H1 (cell line): ENCODE measurements around the gene CCDC78. TPM values are rescaled to one million over a fixed set of nuclear protein-coding genes. Genes with fewer than 3 reads are reported as not detected.
A peak's percentile ranks its signal among the peaks of the same experiment; 100 is the strongest.

Experiments
- CTCF ChIA-PET: fragments of 300-600 bp; sonication (Branson Sonifier 250); formaldehyde crosslinking; loops from one replicate; lab custom pipeline; 2021; ENCODE audit not compliant: partially characterized antibody; lab: Charles Lee
- POLR2A ChIA-PET: fragments of 300-600 bp; sonication (Branson Sonifier 250); formaldehyde crosslinking; loops from one replicate; lab custom pipeline; 2021; ENCODE audit warnings: inconsistent platforms; ENCODE audit not compliant: partially characterized antibody; lab: Charles Lee
- DNase-seq, 2 experiments: peaks; one replicate each; pipeline versions ENCODE4 v3.0.0 to v3.0.0-alpha.2; 2010 to 2022; ENCODE audit warnings: low spot score in 2 of 2, low read depth in 1 of 2, mixed read lengths in 1 of 2
- FAIRE-seq: peaks from 2 replicates; lab custom pipeline; 2011; peaks lifted over from hg19 to GRCh38; lab: Jason Lieb, UNC
- H2AFZ ChIP-seq: 2 replicates; pipeline ENCODE4 v1.8.1; 2012; ENCODE audit warnings: low read length, inconsistent platforms
- H2AK5ac ChIP-seq: 2 replicates; pipeline ENCODE4 v1.6.1; 2013; ENCODE audit warnings: low read depth, low read length
- H2BK120ac ChIP-seq: replicated peaks from 2 replicates; pipeline ENCODE3; 2013; ENCODE audit warnings: low read depth, low read length, inconsistent platforms
- H2BK12ac ChIP-seq: 2 replicates; pipeline ENCODE4 v1.6.1; 2013; ENCODE audit warnings: low read depth, low read length
- H2BK15ac ChIP-seq: 2 replicates; pipeline ENCODE4 v1.6.1; 2013; ENCODE audit warnings: low read length
- H2BK20ac ChIP-seq: 2 replicates; pipeline ENCODE4 v1.6.1; 2013; ENCODE audit warnings: low read length
- H2BK5ac ChIP-seq: 2 replicates; pipeline ENCODE4 v1.6.1; 2013; ENCODE audit warnings: low read depth, low read length
- H3K14ac ChIP-seq: 2 replicates; pipeline ENCODE4 v1.6.1; 2013; ENCODE audit warnings: inconsistent platforms; ENCODE audit not compliant: insufficient read length
- H3K18ac ChIP-seq: 2 replicates; pipeline ENCODE4 v1.6.1; 2013; ENCODE audit warnings: low read length; ENCODE audit errors: extremely low read depth
- H3K23ac ChIP-seq: 2 replicates; pipeline ENCODE4 v1.6.1; 2013; ENCODE audit warnings: inconsistent platforms; ENCODE audit not compliant: insufficient read length
- H3K23me2 ChIP-seq: 2 replicates; pipeline ENCODE4 v1.6.1; 2013; ENCODE audit warnings: low read depth, low read length
- H3K27ac ChIP-seq: 2 replicates; pipeline ENCODE4 v1.6.1; 2011; ENCODE audit warnings: low read depth, low read length, inconsistent platforms
- H3K27me3 ChIP-seq, 4 experiments: replicated peaks in 1 of 4; 1 replicate in 1 of 4; 2 replicates in 3 of 4; pipeline versions ENCODE4 v1.6.1 to v1.8.1; 2011 to 2013; ENCODE audit warnings: low read length in 3 of 4, mild to moderate bottlenecking in 3 of 4, inconsistent platforms in 2 of 4, mixed read lengths in 2 of 4, moderate library complexity in 1 of 4; ENCODE audit not compliant: control insufficient read depth in 3 of 4, insufficient read depth in 3 of 4; ENCODE audit errors: extremely low read depth in 1 of 4
- H3K36me3 ChIP-seq, 4 experiments: 2 replicates each; pipeline versions ENCODE4 v1.6.1 to v1.8.1; 2011 to 2013; ENCODE audit warnings: mild to moderate bottlenecking in 4 of 4, low read length in 3 of 4, moderate library complexity in 2 of 4, control low read depth in 1 of 4, inconsistent platforms in 1 of 4; ENCODE audit not compliant: insufficient read depth in 4 of 4, control insufficient read depth in 2 of 4
- H3K4ac ChIP-seq: replicated peaks from 2 replicates; pipeline ENCODE3; 2013; ENCODE audit warnings: low read length, low read depth, mixed read lengths, inconsistent platforms; ENCODE audit not compliant: insufficient read length
- H3K4me1 ChIP-seq, 4 experiments: replicated peaks in 1 of 4; 1 replicate in 1 of 4; 2 replicates in 3 of 4; pipeline versions ENCODE4 v1.6.1 to v1.8.1; 2011 to 2013; ENCODE audit warnings: low read length in 3 of 4, inconsistent platforms in 2 of 4, mixed read lengths in 1 of 4; ENCODE audit not compliant: insufficient read depth in 4 of 4, control insufficient read depth in 3 of 4
- H3K4me2 ChIP-seq, 2 experiments: 2 replicates each; pipeline versions ENCODE4 v1.6.1 to v1.8.1; 2011 to 2013; ENCODE audit warnings: low read depth in 2 of 2, low read length in 2 of 2, control low read depth in 1 of 2, inconsistent platforms in 1 of 2, mild to moderate bottlenecking in 1 of 2; ENCODE audit not compliant: insufficient read depth in 1 of 2
- H3K4me3 ChIP-seq, 4 experiments: fragments of 200-600, 300-600 bp in 1 of 4; sonication (generic), shearing (Covaris generic), sonication (Bioruptor Twin) in 1 of 4; 2 replicates each; pipeline versions ENCODE4 v1.5.1 to v1.8.1; 2011 to 2016; ENCODE audit warnings: low read length in 4 of 4, low read depth in 3 of 4, control low read depth in 2 of 4, inconsistent platforms in 2 of 4, mild to moderate bottlenecking in 2 of 4, mixed read lengths in 1 of 4, moderate library complexity in 1 of 4; ENCODE audit not compliant: insufficient read depth in 2 of 4; ENCODE audit errors: extremely low read depth in 1 of 4
- H3K56ac ChIP-seq: replicated peaks from 2 replicates; pipeline ENCODE3; 2013; ENCODE audit warnings: low read depth, mild to moderate bottlenecking, mixed read lengths, low read length, inconsistent platforms; ENCODE audit not compliant: insufficient read length
- H3K79me1 ChIP-seq: 2 replicates; pipeline ENCODE4 v1.6.1; 2013; ENCODE audit warnings: low read depth, low read length, control low read depth
- H3K79me2 ChIP-seq, 2 experiments: 2 replicates each; pipeline versions ENCODE4 v1.6.1 to v1.8.1; 2012 to 2013; ENCODE audit warnings: low read length in 2 of 2, mild to moderate bottlenecking in 2 of 2, inconsistent platforms in 1 of 2; ENCODE audit not compliant: insufficient read depth in 2 of 2, control insufficient read depth in 1 of 2
- H3K9ac ChIP-seq, 4 experiments: replicated peaks in 1 of 4; 1 replicate in 1 of 4; 2 replicates in 3 of 4; pipeline versions ENCODE4 v1.6.1 to v1.8.1; 2011 to 2013; ENCODE audit warnings: low read depth in 3 of 4, low read length in 3 of 4, control low read depth in 2 of 4, mild to moderate bottlenecking in 2 of 4, moderate library complexity in 2 of 4, inconsistent platforms in 1 of 4; ENCODE audit errors: extremely low read depth in 1 of 4
- H3K9me3 ChIP-seq, 2 experiments: 2 replicates each; pipeline versions ENCODE4 v1.6.1 to v1.8.1; 2012 to 2013; ENCODE audit warnings: mild to moderate bottlenecking in 2 of 2, moderate library complexity in 2 of 2, control low read depth in 1 of 2, inconsistent platforms in 1 of 2, low read depth in 1 of 2, low read length in 1 of 2, mixed read lengths in 1 of 2; ENCODE audit not compliant: insufficient read depth in 2 of 2
- H4K20me1 ChIP-seq, 2 experiments: replicated peaks in 1 of 2; 2 replicates each; pipeline versions ENCODE3 to v1.8.1; 2011 to 2013; ENCODE audit warnings: inconsistent platforms in 2 of 2, low read length in 2 of 2, mild to moderate bottlenecking in 1 of 2; ENCODE audit not compliant: insufficient read depth in 2 of 2, control insufficient read depth in 1 of 2
- H4K5ac ChIP-seq: 2 replicates; pipeline ENCODE4 v1.6.1; 2013; ENCODE audit warnings: low read length, low read depth, mixed read lengths, inconsistent platforms; ENCODE audit not compliant: insufficient read length
- H4K8ac ChIP-seq: 2 replicates; pipeline ENCODE4 v1.8.0; 2013; ENCODE audit warnings: mild to moderate bottlenecking, moderate library complexity, low read length, inconsistent platforms; ENCODE audit not compliant: insufficient read depth; ENCODE audit errors: extremely low read depth
- H4K91ac ChIP-seq: replicated peaks from 2 replicates; pipeline ENCODE3; 2013; ENCODE audit warnings: low read length, mixed read lengths, inconsistent platforms; ENCODE audit not compliant: insufficient read length
- BACH1 ChIP-seq: IDR thresholded peaks from 2 replicates; pipeline ENCODE4 v1.6.1; 2012; ENCODE audit warnings: low read length, improper control_type of control experiment
- CTCF ChIP-seq, 3 experiments: IDR thresholded peaks; 1 replicate in 2 of 3; 2 replicates in 1 of 3; pipeline versions ENCODE4 v1.5.1 to v1.6.1; 2011; ENCODE audit warnings: low read length in 3 of 3, mild to moderate bottlenecking in 3 of 3, inconsistent platforms in 2 of 3, low read depth in 1 of 3, moderate library complexity in 1 of 3; ENCODE audit not compliant: insufficient read depth in 1 of 3; ENCODE audit errors: control extremely low read depth in 1 of 3
- EGR1 ChIP-seq: IDR thresholded peaks from 2 replicates; pipeline ENCODE4 v1.6.1; 2011; ENCODE audit warnings: low read depth, low read length, borderline replicate concordance
- HDAC6 ChIP-seq: IDR thresholded peaks from one replicate; pipeline ENCODE4 v1.7.1; 2012; ENCODE audit warnings: low read depth, mild to moderate bottlenecking, inconsistent platforms, low read length, moderate library complexity
- NRF1 ChIP-seq: IDR thresholded peaks from 2 replicates; pipeline ENCODE4 v1.6.1; 2011; ENCODE audit warnings: mild to moderate bottlenecking, low read depth, low read length, improper control_type of control experiment
- RNF2 ChIP-seq: fragments of 200-900, 300-1000 bp; sonication (generic); IDR thresholded peaks from 2 replicates; pipeline ENCODE4 v1.7.1; 2016; ENCODE audit warnings: borderline replicate concordance, low read depth, mild to moderate bottlenecking, antibody characterized with exemption, low read length; ENCODE audit not compliant: poor library complexity, severe bottlenecking; ENCODE audit errors: missing control alignments
- TAF7 ChIP-seq: optimal IDR thresholded peaks from 2 replicates; pipeline ENCODE3; 2011; ENCODE audit warnings: low read depth, mild to moderate bottlenecking, inconsistent platforms, low read length, moderate library complexity, borderline replicate concordance
- WGBS, 2 experiments: shearing (Covaris generic) in 1 of 2; methylation state at CpG; one replicate each; pipeline versions ENCODE4 v1.1.6 to v1.1.7; 2013 to 2015; ENCODE audit warnings: low lambda C conversion rate in 2 of 2, mixed read lengths in 2 of 2, inconsistent platforms in 1 of 2, low coverage in 1 of 2, missing lambda C conversion rate in 1 of 2; ENCODE audit not compliant: insufficient replicate concordance in 2 of 2, insufficient coverage in 1 of 2, insufficient read length in 1 of 2; ENCODE audit errors: extremely low coverage in 1 of 2, missing lambda C conversion rate in 1 of 2; 5-methylcytosine and 5-hydroxymethylcytosine counted together
- polyA plus RNA-seq, 7 experiments: library from polyadenylated mRNA; depleted of rRNA in 3 of 7; stranded (reverse) in 5 of 7; unstranded in 2 of 7; fragments of >200 nt in 5 of 7; fragments of 200-250 nt in 2 of 7; gene quantifications; 1 replicate in 5 of 7; 2 replicates in 1 of 7; 4 replicates in 1 of 7; pipeline versions ENCODE4 v1.2.1 to v1.2.3, GENCODE V29; 2011 to 2013; ENCODE audit warnings: missing spikeins in 2 of 7, mixed read lengths in 2 of 7
- total RNA-seq: library from RNA; stranded (reverse); fragmentation: NEBNext Ultra II Directional; extraction: Animal tissue kit (Norgen Biotek cat#: 25700); gene quantifications from 2 replicates; pipeline ENCODE4 v1.2.1, GENCODE V29; 2021

Gene CCDC78
- total and polyA plus RNA-seq, 2 of the 8 experiments (the other 6 are each of a cell fraction or from before 2014, with no cell fraction given), result 7.1 to 8.5 TPM

- H2AFZ ChIP-seq, result no peak overlapping the region
- H3K14ac ChIP-seq, result no peak overlapping the region
- CTCF ChIA-PET, result interaction anchor here (0.8 to 33.4 kb wide), 13 partner anchors 7 to 394 kb away, joined by 3 to 977 read pairs (median 4); partner anchors contain the start of genes ANTKMT, CCDC78, CHTF18 and CIAO3
- FAIRE-seq (no peak), DNase-seq (no peak)
- no peak overlapping the region for H3K4me2 ChIP-seq
- POLR2A ChIA-PET, result interaction anchor here (0.6 to 20.9 kb wide), 8 partner anchors 8 to 91 kb away, joined by 3 to 353 read pairs (median 4); partner anchors contain the start of genes ANTKMT, CCDC78, HAGHL and JMJD8
- H4K8ac ChIP-seq, result peak overlapping the region; percentile 85
- peaks cover 14% of the 10 kb centered on the region; the same call in 1 of the 2 replicates for H3K23me2 ChIP-seq
- no peak overlapping the region for H3K27ac ChIP-seq
- no peaks in the 10 kb centered on the region for H3K79me2 ChIP-seq
- no peak overlapping the region for H3K56ac ChIP-seq
- H2AK5ac ChIP-seq, result no peak overlapping the region
- H3K4me1 ChIP-seq, result peaks cover 0 to 8% (median 5%) of the 10 kb centered on the region in 4 experiments; a peak in 4 of 7 replicates
- H2BK120ac ChIP-seq, result no peak overlapping the region
- peaks cover 3 to 8% of the 10 kb centered on the region in 2 experiments for H4K20me1 ChIP-seq
- H3K4me3 ChIP-seq, result no peak overlapping the region; a peak in 1 of 8 replicates
- 65% methylated on average over 28 of the region's 30 CpGs; no CpG with 5 or more reads in 1 of the 2 experiments for whole genome bisulfite sequencing, 2 experiments
- H3K18ac ChIP-seq, result no peak overlapping the region
- no peak overlapping the region for H2BK15ac ChIP-seq
- H3K36me3 ChIP-seq, result no peaks in the 10 kb centered on the region
- H3K9me3 ChIP-seq, result no peaks in the 10 kb centered on the region
- H4K91ac ChIP-seq, result no peak overlapping the region
- H3K27me3 ChIP-seq, result peaks cover 20 to 65% (median 50%) of the 10 kb centered on the region in 4 experiments
- H3K9ac ChIP-seq, result no peak overlapping the region; a peak in 1 of 7 replicates
- no peak overlapping the region for H2BK5ac ChIP-seq
- no peaks in the 10 kb centered on the region for H3K79me1 ChIP-seq
- H3K23ac ChIP-seq, result no peak overlapping the region
- H2BK12ac ChIP-seq, result no peak overlapping the region
- H3K4ac ChIP-seq, result no peak overlapping the region
- H4K5ac ChIP-seq, result no peak overlapping the region
- no peak overlapping the region for H2BK20ac ChIP-seq
- TF ChIP-seq EGR1 (no peak), BACH1 (peak; percentile 49; the same call in 1 of the 2 replicates), HDAC6 (no peak), TAF7 (no peak), RNF2 (no peak), NRF1 (no peak), CTCF (IDR thresholded peaks at IDR 0.05; ENCODE audit: control extremely low read depth in 1 of 3, insufficient read depth in 1 of 3, low read depth in 1 of 3, low read length in 3 of 3) (peak in 2 of 3 experiments; percentile 22 to 28; a peak in 2 of 4 replicates)
Observed at GRCh38 chr16:709566-710499, 16.4 kb downstream of the CCDC78 start.
